IMR-90 (cell line): ENCODE measurements around the gene PPP1R3F. TPM values are rescaled to one million over a fixed set of nuclear protein-coding genes. Genes with fewer than 3 reads are reported as not detected.
"Not testable (repeated sequence)": the region's sequence is repeated elsewhere in the genome, so short reads cannot be mapped to it uniquely, and the experiment has no call there.

ENCODE experiments used
- ATAC-seq: fragments of 200-7000 bp; cut with Tn5 transposase; 2 replicates; pipeline ENCODE4 v1.9.1; 2020; ENCODE audit warnings: low read depth, mild to moderate bottlenecking, moderate library complexity
- BruUV-seq: library from RNA; stranded (reverse); fragments of 400-500 nt; replicated peaks from 2 replicates; lab custom pipeline; 2021; lab: Mats Ljungman, UMichigan
- CTCF ChIA-PET: fragments of 300-600 bp; formaldehyde crosslinking; extraction: SDS; loops from one replicate; lab custom pipeline; 2021; ENCODE audit warnings: antibody characterized with exemption; lab: Yijun Ruan, JAX
- POLR2A ChIA-PET: fragments of 300-600 bp; sonication (Branson Sonifier 250); formaldehyde crosslinking; loops from one replicate; lab custom pipeline; 2022; ENCODE audit warnings: antibody characterized with exemption; ENCODE audit not compliant: unreplicated experiment; lab: Charles Lee
- DNase-seq: peaks from one replicate; pipeline ENCODE4 v3.0.0; 2013
- H2AFZ ChIP-seq: replicated peaks from 2 replicates; pipeline ENCODE3; 2013; ENCODE audit warnings: low read length, mild to moderate bottlenecking; ENCODE audit not compliant: poor library complexity
- H2AK5ac ChIP-seq: 2 replicates; pipeline ENCODE4 v1.6.1; 2013; ENCODE audit warnings: low read depth, low read length, inconsistent platforms
- H2AK9ac ChIP-seq: replicated peaks from 2 replicates; pipeline ENCODE3; 2013; ENCODE audit warnings: mild to moderate bottlenecking, low read depth, low read length, moderate library complexity; ENCODE audit not compliant: poor library complexity
- H2BK120ac ChIP-seq: 2 replicates; pipeline ENCODE4 v1.6.1; 2013; ENCODE audit warnings: low read depth, low read length, inconsistent platforms
- H2BK15ac ChIP-seq: 3 replicates; pipeline ENCODE4 v1.6.1; 2013; ENCODE audit warnings: low read depth, low read length, inconsistent platforms
- H2BK20ac ChIP-seq: 2 replicates; pipeline ENCODE4 v1.6.1; 2013; ENCODE audit warnings: low read depth, mild to moderate bottlenecking, inconsistent platforms, low read length, moderate library complexity
- H2BK5ac ChIP-seq: 2 replicates; pipeline ENCODE4 v1.6.1; 2013; ENCODE audit warnings: mild to moderate bottlenecking, low read depth, low read length, inconsistent platforms; ENCODE audit not compliant: poor library complexity, severe bottlenecking
- H3K14ac ChIP-seq: replicated peaks from 2 replicates; pipeline ENCODE4 v1.6.1; 2013; ENCODE audit warnings: low read depth, low read length, inconsistent platforms
- H3K18ac ChIP-seq: 2 replicates; pipeline ENCODE4 v1.6.1; 2013; ENCODE audit warnings: low read depth, low read length, control low read depth
- H3K23ac ChIP-seq: 2 replicates; pipeline ENCODE4 v1.6.1; 2013; ENCODE audit warnings: low read depth, low read length, inconsistent platforms
- H3K27ac ChIP-seq: 2 replicates; pipeline ENCODE4 v1.5.1; 2013; ENCODE audit warnings: mild to moderate bottlenecking, control low read depth, low read length; ENCODE audit not compliant: insufficient read depth
- H3K27me3 ChIP-seq: 2 replicates; pipeline ENCODE4 v1.6.1; 2013; ENCODE audit warnings: low read length; ENCODE audit not compliant: control insufficient read depth, insufficient read depth
- H3K36me3 ChIP-seq: 2 replicates; pipeline ENCODE4 v1.6.1; 2013; ENCODE audit warnings: low read length, mixed read lengths; ENCODE audit not compliant: control insufficient read depth, insufficient read depth
- H3K4ac ChIP-seq: 2 replicates; pipeline ENCODE4 v1.6.1; 2013; ENCODE audit warnings: low read depth, low read length, inconsistent platforms
- H3K4me1 ChIP-seq: 2 replicates; pipeline ENCODE4 v1.6.1; 2013; ENCODE audit warnings: low read length, mixed read lengths; ENCODE audit not compliant: control insufficient read depth, insufficient read depth
- H3K4me2 ChIP-seq: 2 replicates; pipeline ENCODE4 v1.6.1; 2013; ENCODE audit warnings: low read depth, mild to moderate bottlenecking, control low read depth, low read length, moderate library complexity
- H3K4me3 ChIP-seq: 2 replicates; pipeline ENCODE4 v1.5.1; 2013; ENCODE audit warnings: low read depth, mild to moderate bottlenecking, control low read depth, low read length, moderate library complexity; ENCODE audit not compliant: insufficient read depth
- H3K56ac ChIP-seq: 2 replicates; pipeline ENCODE4 v1.6.1; 2013; ENCODE audit warnings: low read length, inconsistent platforms; ENCODE audit not compliant: insufficient read depth; ENCODE audit errors: extremely low read depth
- H3K79me1 ChIP-seq, 2 experiments: 2 replicates each; pipeline ENCODE4 v1.6.1; 2013; ENCODE audit warnings: low read length in 2 of 2, inconsistent platforms in 1 of 2, low read depth in 1 of 2
- H3K9ac ChIP-seq: 2 replicates; pipeline ENCODE4 v1.6.1; 2013; ENCODE audit warnings: low read depth, low read length, control low read depth
- H3K9me1 ChIP-seq: 2 replicates; pipeline ENCODE4 v1.6.1; 2013; ENCODE audit warnings: low read length, inconsistent platforms; ENCODE audit not compliant: insufficient read depth
- H3K9me3 ChIP-seq: 2 replicates; pipeline ENCODE4 v1.6.1; 2013; ENCODE audit warnings: low read length; ENCODE audit not compliant: control insufficient read depth, insufficient read depth
- H4K20me1 ChIP-seq: 2 replicates; pipeline ENCODE4 v1.6.1; 2013; ENCODE audit warnings: low read length, inconsistent platforms; ENCODE audit not compliant: insufficient read depth
- H4K5ac ChIP-seq: 2 replicates; pipeline ENCODE4 v1.6.1; 2013; ENCODE audit warnings: mild to moderate bottlenecking, low read depth, low read length, control low read depth
- H4K8ac ChIP-seq, 2 experiments: 2 replicates each; pipeline ENCODE4 v1.6.1; 2013; ENCODE audit warnings: low read depth in 2 of 2, low read length in 2 of 2, control low read depth in 1 of 2, inconsistent platforms in 1 of 2
- H4K91ac ChIP-seq: 2 replicates; pipeline ENCODE4 v1.6.1; 2013; ENCODE audit warnings: low read depth, low read length, inconsistent platforms; ENCODE audit not compliant: insufficient read depth
- WGBS, 2 experiments: methylation state at CpG; one replicate each; pipeline versions ENCODE4 v1.1.5 to v1.1.7; 2013; ENCODE audit warnings: missing lambda C conversion rate in 2 of 2; ENCODE audit not compliant: insufficient read length in 1 of 2; ENCODE audit errors: extremely low coverage in 2 of 2; 5-methylcytosine and 5-hydroxymethylcytosine counted together
- dilution Hi-C: fragments of 300-500 bp; cut with HindIII; formaldehyde crosslinking; loops from one replicate; pipeline ENCODE4 v1.14.3; 2018; ENCODE audit warnings: low sequenced_read_pairs; ENCODE audit not compliant: unreplicated experiment
- in situ Hi-C: fragments of 300-500 bp; cut with MboI; formaldehyde crosslinking; loops from 3 replicates; pipeline ENCODE4 v1.14.3; 2019; ENCODE audit warnings: low sequenced_read_pairs, inconsistent platforms, mixed read lengths
- intact Hi-C: fragments of 100-400 bp; cut with micrococcal nuclease; formaldehyde crosslinking; loops from 2 replicates; pipeline ENCODE4 v1.10.0; 2022
- polyA plus RNA-seq, 3 experiments: library from polyadenylated mRNA; depleted of rRNA; stranded (reverse); fragments of >200 nt; gene quantifications; 2 replicates each; pipeline ENCODE4 v1.2.3, GENCODE V29; 2012; ENCODE audit warnings: low replicate concordance in 1 of 3
- total RNA-seq: library from RNA; depleted of rRNA; stranded (reverse); fragments of >200 nt; gene quantifications from 2 replicates; pipeline ENCODE4 v1.2.3, GENCODE V29; 2012; rRNA removed

PPP1R3F gene
- total and polyA plus RNA-seq, 2 of the 4 experiments (the other 2 are of a cell fraction), result 0.72 to 1.7 TPM

- H3K18ac ChIP-seq, H3K4me3 ChIP-seq, H2BK5ac ChIP-seq, H4K8ac ChIP-seq, H3K4ac ChIP-seq, H3K27me3 ChIP-seq, H2BK20ac ChIP-seq, H3K9me3 ChIP-seq, intact Hi-C loops, POLR2A ChIA-PET, ATAC-seq, H3K4me1 ChIP-seq, H3K56ac ChIP-seq, CTCF ChIA-PET, BruUV-seq, H3K27ac ChIP-seq, H2AK5ac ChIP-seq, DNase-seq, H2BK120ac ChIP-seq, H3K79me1 ChIP-seq, H3K9me1 ChIP-seq, H3K14ac ChIP-seq, dilution Hi-C loops, H3K4me2 ChIP-seq, H2AK9ac ChIP-seq, H4K5ac ChIP-seq, H2AFZ ChIP-seq, H3K23ac ChIP-seq, H3K36me3 ChIP-seq, H3K9ac ChIP-seq, H4K20me1 ChIP-seq, H2BK15ac ChIP-seq, in situ Hi-C loops, H4K91ac ChIP-seq: not testable (repeated sequence)
- WGBS, 2 experiments, result no CpG with 5 or more reads among the region's 26 CpGs
Observed at GRCh38 chrX:49331841-49332240, 62.2 kb downstream of the PPP1R3F start.

Other genes starting within 250 kb of the PPP1R3F start
- gene TFE3, start 226.4 kb upstream of the PPP1R3F start, total RNA-seq, result 23.9 and 24.4 TPM in 2 replicates
- 40.5 and 43.6 TPM in 2 replicates for gene TFE3, start 226.4 kb upstream of the PPP1R3F start, polyA plus RNA-seq (2012; rRNA removed)
- gene CCDC120, start 210.8 kb upstream of the PPP1R3F start, total RNA-seq, result under 0.01 and 0.18 TPM in 2 replicates
- gene CCDC120, start 210.8 kb upstream of the PPP1R3F start, polyA plus RNA-seq (2012; rRNA removed), result 2.0 and 2.2 TPM in 2 replicates
- 3.8 and 5.0 TPM in 2 replicates for gene PRAF2, start 195.8 kb upstream of the PPP1R3F start, total RNA-seq
- gene PRAF2, start 195.8 kb upstream of the PPP1R3F start, polyA plus RNA-seq (2012; rRNA removed), result 65.5 and 71.1 TPM in 2 replicates
- gene WDR45, start 189.9 kb upstream of the PPP1R3F start, total RNA-seq, result 25.3 and 40.7 TPM in 2 replicates
- gene WDR45, start 189.9 kb upstream of the PPP1R3F start, polyA plus RNA-seq (2012; rRNA removed), result 67.4 and 71.5 TPM in 2 replicates
- 17.5 and 19.7 TPM in 2 replicates for gene GPKOW, start 146.1 kb upstream of the PPP1R3F start, total RNA-seq
- gene GPKOW, start 146.1 kb upstream of the PPP1R3F start, polyA plus RNA-seq (2012; rRNA removed), result 23.7 and 25.7 TPM in 2 replicates
- 0.56 and 0.72 TPM in 2 replicates for gene MAGIX, start 107.0 kb upstream of the PPP1R3F start, total RNA-seq
- gene MAGIX, start 107.0 kb upstream of the PPP1R3F start, polyA plus RNA-seq (2012; rRNA removed), result 1.0 and 1.1 TPM in 2 replicates
- 22.6 and 29.2 TPM in 2 replicates for gene PLP2, start 97.9 kb upstream of the PPP1R3F start, total RNA-seq
- gene PLP2, start 97.9 kb upstream of the PPP1R3F start, polyA plus RNA-seq (2012; rRNA removed), result 149 and 156 TPM in 2 replicates
- 3.1 and 3.4 TPM in 2 replicates for gene PRICKLE3, start 83.4 kb upstream of the PPP1R3F start, total RNA-seq
- 6.4 and 6.8 TPM in 2 replicates for gene PRICKLE3, start 83.4 kb upstream of the PPP1R3F start, polyA plus RNA-seq (2012; rRNA removed)
- under 0.01 TPM in 1 of 2 replicates, not detected in the other for gene SYP, start 69.6 kb upstream of the PPP1R3F start, total RNA-seq
- gene SYP, start 69.6 kb upstream of the PPP1R3F start, polyA plus RNA-seq (2012; rRNA removed), result 0.05 and 0.06 TPM in 2 replicates
- not detected in 2 replicates for gene CACNA1F, start 36.5 kb upstream of the PPP1R3F start, total RNA-seq
- not detected in 2 replicates for gene CACNA1F, start 36.5 kb upstream of the PPP1R3F start, polyA plus RNA-seq (2012; rRNA removed)
- gene CCDC22, start 34.3 kb upstream of the PPP1R3F start, total RNA-seq, result 5.3 and 6.8 TPM in 2 replicates
- gene CCDC22, start 34.3 kb upstream of the PPP1R3F start, polyA plus RNA-seq (2012; rRNA removed), result 10.4 and 11.3 TPM in 2 replicates
- not detected in 2 replicates for gene FOXP3, start 5.1 kb upstream of the PPP1R3F start, total RNA-seq
- 0.05 TPM in 1 of 2 replicates, not detected in the other for gene FOXP3, start 5.1 kb upstream of the PPP1R3F start, polyA plus RNA-seq (2012; rRNA removed)
- not detected in 2 replicates for gene GAGE10, start 33.9 kb downstream of the PPP1R3F start, total RNA-seq
- not detected in 2 replicates for gene GAGE10, start 33.9 kb downstream of the PPP1R3F start, polyA plus RNA-seq (2012; rRNA removed)
- gene GAGE12J, start 52.2 kb downstream of the PPP1R3F start, total RNA-seq, result not detected in 2 replicates
- gene GAGE12J, start 52.2 kb downstream of the PPP1R3F start, polyA plus RNA-seq (2012; rRNA removed), result not detected in 2 replicates
- not detected in 2 replicates for gene GAGE13, start 61.8 kb downstream of the PPP1R3F start, total RNA-seq
- gene GAGE13, start 61.8 kb downstream of the PPP1R3F start, polyA plus RNA-seq (2012; rRNA removed), result not detected in 2 replicates